Ishikawa (cell line): ENCODE data around the gene OR4D6.

Experiments used
- CEBPB ChIP-seq: IDR thresholded peaks from 2 replicates; pipeline ENCODE4 v1.6.1; 2012
- CREB1 ChIP-seq: IDR thresholded peaks from 2 replicates; pipeline ENCODE4 v1.6.1; 2012; ENCODE audit warnings: low read depth
- EGR1 ChIP-seq: IDR thresholded peaks from 2 replicates; pipeline ENCODE4 v1.6.1; 2012
- EP300 ChIP-seq: IDR thresholded peaks from 2 replicates; pipeline ENCODE4 v1.6.1; 2012; ENCODE audit warnings: borderline replicate concordance
- FOXM1 ChIP-seq: IDR thresholded peaks from 2 replicates; pipeline ENCODE4 v1.6.1; 2012; ENCODE audit warnings: low read depth, borderline replicate concordance
- NFIC ChIP-seq: IDR thresholded peaks from 2 replicates; pipeline ENCODE4 v1.6.1; 2012
- RAD21 ChIP-seq: IDR thresholded peaks from 2 replicates; pipeline ENCODE4 v1.6.1; 2012; ENCODE audit warnings: low read depth
- TAF1 ChIP-seq: IDR thresholded peaks from 2 replicates; pipeline ENCODE4 v1.6.1; 2012; ENCODE audit warnings: low read depth, mild to moderate bottlenecking
- TCF12 ChIP-seq: IDR thresholded peaks from 2 replicates; pipeline ENCODE4 v1.6.1; 2012; ENCODE audit warnings: low read depth
- TEAD4 ChIP-seq: IDR thresholded peaks from 2 replicates; pipeline ENCODE4 v1.6.1; 2012
- YY1 ChIP-seq: IDR thresholded peaks from 2 replicates; pipeline ENCODE4 v1.6.1; 2012; ENCODE audit warnings: low read depth
- ZBTB7A ChIP-seq: IDR thresholded peaks from 2 replicates; pipeline ENCODE4 v1.6.1; 2012; ENCODE audit warnings: low read depth
- TF ChIP-seq, protein P1 (sequence below): IDR thresholded peaks from 2 replicates; pipeline ENCODE4 v1.6.1; 2012
- TF ChIP-seq, protein P2 (sequence below): IDR thresholded peaks from 2 replicates; pipeline ENCODE4 v1.6.1; 2012; ENCODE audit warnings: low read depth, mild to moderate bottlenecking
- TF ChIP-seq, protein P3 (sequence below): IDR thresholded peaks from 2 replicates; pipeline ENCODE4 v1.6.1; 2012

The OR4D6 gene

DNA sequence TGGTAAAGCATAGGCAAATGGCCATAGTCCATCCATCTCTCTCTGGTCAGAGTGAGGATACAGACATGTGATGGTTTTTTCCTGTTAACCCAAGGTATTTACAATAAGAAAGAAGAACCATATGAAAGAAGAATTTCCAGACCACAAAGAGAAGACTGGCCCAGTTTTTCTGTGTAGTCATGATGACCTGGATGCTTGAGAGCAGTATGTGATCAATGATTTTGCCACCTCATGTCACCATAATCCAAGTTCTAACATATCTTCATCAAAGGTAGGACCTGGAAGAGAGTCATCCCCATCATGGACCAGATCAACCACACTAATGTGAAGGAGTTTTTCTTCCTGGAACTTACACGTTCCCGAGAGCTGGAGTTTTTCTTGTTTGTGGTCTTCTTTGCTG lies at the start of gene OR4D6:
TSS of gene OR4D6 (plus strand) at position 301 of the 400 bp plus-strand sequence. CDS start at position 301, 0 bp downstream.
- TF ChIP-seq CEBPB (no peak), TCF12 (no peak), FOXM1 (no peak), TEAD4 (no peak)
- TF ChIP-seq, protein P1, sequence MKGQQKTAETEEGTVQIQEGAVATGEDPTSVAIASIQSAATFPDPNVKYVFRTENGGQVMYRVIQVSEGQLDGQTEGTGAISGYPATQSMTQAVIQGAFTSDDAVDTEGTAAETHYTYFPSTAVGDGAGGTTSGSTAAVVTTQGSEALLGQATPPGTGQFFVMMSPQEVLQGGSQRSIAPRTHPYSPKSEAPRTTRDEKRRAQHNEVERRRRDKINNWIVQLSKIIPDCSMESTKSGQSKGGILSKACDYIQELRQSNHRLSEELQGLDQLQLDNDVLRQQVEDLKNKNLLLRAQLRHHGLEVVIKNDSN = no peak

DNA sequence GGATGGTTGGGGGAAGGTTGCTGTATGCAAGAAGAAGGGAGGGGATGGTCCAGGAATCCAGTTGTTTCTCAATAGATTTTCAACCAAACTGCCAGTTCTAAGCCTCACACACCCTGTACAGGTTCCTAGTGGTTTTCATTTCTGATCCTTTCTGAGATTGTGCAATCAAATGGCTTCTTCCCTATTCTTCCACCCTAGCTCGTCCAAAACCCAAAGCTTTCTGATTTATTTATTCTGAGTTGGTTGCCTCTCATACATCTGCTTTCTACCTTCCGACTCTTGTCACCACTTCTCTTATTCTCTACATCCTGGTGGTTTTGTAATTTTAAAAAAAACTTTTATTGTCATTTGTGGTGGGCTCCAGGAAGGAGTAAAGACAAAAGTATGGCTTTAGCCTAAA lies 43.1 kb upstream of the OR4D6 start:
- TF ChIP-seq FOXM1 (no peak), RAD21 (no peak), YY1 (no peak), TEAD4 (no peak)
- TF ChIP-seq, protein P2, sequence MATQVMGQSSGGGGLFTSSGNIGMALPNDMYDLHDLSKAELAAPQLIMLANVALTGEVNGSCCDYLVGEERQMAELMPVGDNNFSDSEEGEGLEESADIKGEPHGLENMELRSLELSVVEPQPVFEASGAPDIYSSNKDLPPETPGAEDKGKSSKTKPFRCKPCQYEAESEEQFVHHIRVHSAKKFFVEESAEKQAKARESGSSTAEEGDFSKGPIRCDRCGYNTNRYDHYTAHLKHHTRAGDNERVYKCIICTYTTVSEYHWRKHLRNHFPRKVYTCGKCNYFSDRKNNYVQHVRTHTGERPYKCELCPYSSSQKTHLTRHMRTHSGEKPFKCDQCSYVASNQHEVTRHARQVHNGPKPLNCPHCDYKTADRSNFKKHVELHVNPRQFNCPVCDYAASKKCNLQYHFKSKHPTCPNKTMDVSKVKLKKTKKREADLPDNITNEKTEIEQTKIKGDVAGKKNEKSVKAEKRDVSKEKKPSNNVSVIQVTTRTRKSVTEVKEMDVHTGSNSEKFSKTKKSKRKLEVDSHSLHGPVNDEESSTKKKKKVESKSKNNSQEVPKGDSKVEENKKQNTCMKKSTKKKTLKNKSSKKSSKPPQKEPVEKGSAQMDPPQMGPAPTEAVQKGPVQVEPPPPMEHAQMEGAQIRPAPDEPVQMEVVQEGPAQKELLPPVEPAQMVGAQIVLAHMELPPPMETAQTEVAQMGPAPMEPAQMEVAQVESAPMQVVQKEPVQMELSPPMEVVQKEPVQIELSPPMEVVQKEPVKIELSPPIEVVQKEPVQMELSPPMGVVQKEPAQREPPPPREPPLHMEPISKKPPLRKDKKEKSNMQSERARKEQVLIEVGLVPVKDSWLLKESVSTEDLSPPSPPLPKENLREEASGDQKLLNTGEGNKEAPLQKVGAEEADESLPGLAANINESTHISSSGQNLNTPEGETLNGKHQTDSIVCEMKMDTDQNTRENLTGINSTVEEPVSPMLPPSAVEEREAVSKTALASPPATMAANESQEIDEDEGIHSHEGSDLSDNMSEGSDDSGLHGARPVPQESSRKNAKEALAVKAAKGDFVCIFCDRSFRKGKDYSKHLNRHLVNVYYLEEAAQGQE = no peak
- TF ChIP-seq, protein P1 = no peak

DNA sequence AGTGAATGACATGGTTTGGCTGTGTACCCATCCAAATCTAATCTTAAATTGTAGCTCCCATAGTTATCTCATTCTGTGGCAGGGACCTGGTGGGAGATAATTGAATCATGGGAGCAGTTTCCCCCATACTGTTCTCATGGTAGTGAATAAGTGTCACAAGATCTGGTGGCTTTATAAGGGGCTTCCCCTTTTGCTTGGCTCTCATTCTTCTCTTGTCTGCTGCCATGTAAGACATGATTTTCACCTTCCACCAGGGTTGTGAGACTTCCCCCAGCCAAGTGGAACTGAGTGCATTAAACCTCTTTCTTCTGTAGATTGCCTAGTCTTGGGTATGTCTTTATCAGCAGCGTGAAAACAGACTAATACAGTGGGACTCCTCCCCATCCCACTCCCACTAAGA lies 41.6 kb upstream of the OR4D6 start:
- TF ChIP-seq CREB1 = no peak
- TF ChIP-seq ZBTB7A = no peak
- TF ChIP-seq FOXM1 = no peak
- no peak for TF ChIP-seq TEAD4
- TF ChIP-seq NFIC = no peak
- no peak for TF ChIP-seq EP300
- no peak for TF ChIP-seq TCF12
- TF ChIP-seq, protein P2 = no peak
- TF ChIP-seq, protein P3, sequence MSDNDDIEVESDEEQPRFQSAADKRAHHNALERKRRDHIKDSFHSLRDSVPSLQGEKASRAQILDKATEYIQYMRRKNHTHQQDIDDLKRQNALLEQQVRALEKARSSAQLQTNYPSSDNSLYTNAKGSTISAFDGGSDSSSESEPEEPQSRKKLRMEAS = no peak
- no peak for TF ChIP-seq TAF1
- TF ChIP-seq CEBPB = no peak
- TF ChIP-seq, protein P1 = no peak
- TF ChIP-seq RAD21 = no peak
- no peak for TF ChIP-seq EGR1
- no peak for TF ChIP-seq YY1

DNA sequence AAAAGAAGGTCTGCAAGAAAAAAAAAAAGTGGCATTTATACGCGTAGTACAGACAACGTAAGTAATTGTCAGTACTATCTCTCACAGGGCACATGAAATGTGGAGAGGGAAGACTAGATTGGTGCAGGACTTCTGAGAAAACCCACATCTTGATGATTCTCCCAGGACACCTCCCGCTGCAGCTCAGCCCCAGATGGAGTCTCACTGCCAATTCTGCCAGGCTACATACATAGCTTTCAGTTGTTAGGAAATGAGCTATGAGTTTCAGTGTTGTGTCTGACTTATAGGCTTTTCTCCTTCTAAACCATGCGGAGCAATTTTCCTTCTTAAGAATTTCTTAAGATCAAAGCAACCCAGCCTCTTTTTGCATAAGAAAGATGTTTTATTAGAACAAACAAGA lies 40.1 kb upstream of the OR4D6 start:
- TF ChIP-seq, protein P2 = no peak
- TF ChIP-seq EP300 = no peak
- no peak for TF ChIP-seq RAD21

DNA sequence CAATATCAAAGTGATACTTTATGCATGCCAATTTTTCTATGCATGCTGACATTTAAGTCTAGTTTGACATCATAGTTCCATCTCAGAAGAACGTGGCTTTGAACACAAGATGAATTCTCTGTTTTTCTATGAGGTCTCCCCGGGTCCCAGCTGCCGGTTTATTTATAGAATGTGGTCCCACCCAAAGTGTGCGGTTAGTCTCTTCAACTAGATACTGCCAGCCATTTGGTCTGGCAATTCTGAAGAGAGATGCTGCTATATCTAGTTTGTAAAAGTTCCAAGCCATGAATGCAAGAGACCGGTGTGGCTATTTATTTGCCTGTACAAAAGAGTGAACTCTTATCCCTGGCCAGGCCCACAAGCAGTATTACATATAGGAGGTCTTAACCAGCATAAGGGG lies 39.7 kb upstream of the OR4D6 start:
- TF ChIP-seq TAF1 (no peak), ZBTB7A (no peak), NFIC (no peak), CEBPB (no peak), YY1 (no peak), EP300 (no peak)
- TF ChIP-seq, protein P3 = no peak
- TF ChIP-seq, protein P2 = no peak
